Measurements from ENCODE around the gene LCN6.
"Not testable (repeated sequence)": the region's sequence is repeated elsewhere in the genome, so short reads cannot be mapped to it uniquely, and the experiment has no call there.

The LCN6 gene

GRCh38 chr9:136759001-136759400 is 10.7 kb upstream of the LCN6 start:
- no peak for DNase-seq

- no peak for DNase-seq
These were observed 9.4 kb upstream of the LCN6 start for GRCh38 chr9:136757751-136758140.

DNA sequence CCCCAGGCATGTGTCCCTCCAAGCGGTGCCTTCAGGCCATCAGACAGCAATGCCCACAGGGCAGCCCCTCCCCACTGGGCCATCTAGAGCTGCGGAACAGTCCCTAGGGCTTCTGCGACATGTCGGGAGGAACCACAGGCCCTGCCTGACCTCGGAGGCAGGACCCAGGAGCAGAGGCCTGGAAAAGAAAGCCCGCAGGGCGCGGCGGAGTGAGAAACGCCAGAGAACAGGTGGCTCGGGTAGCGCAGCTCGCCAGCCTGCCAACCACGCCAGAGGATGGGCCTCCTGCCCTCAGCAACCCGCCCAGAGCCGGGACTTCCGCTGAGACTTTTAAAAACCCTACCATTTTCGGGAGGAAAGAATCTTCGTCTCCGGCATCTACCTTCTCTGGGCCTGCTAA is 9.0 kb upstream of the LCN6 start:
- no peak for DNase-seq

GRCh38 chr9:136756836-136757235 is 8.5 kb upstream of the LCN6 start:
- no peak for DNase-seq

GRCh38 chr9:136756134-136756438 is 7.8 kb upstream of the LCN6 start:
- no peak for DNase-seq

DNA sequence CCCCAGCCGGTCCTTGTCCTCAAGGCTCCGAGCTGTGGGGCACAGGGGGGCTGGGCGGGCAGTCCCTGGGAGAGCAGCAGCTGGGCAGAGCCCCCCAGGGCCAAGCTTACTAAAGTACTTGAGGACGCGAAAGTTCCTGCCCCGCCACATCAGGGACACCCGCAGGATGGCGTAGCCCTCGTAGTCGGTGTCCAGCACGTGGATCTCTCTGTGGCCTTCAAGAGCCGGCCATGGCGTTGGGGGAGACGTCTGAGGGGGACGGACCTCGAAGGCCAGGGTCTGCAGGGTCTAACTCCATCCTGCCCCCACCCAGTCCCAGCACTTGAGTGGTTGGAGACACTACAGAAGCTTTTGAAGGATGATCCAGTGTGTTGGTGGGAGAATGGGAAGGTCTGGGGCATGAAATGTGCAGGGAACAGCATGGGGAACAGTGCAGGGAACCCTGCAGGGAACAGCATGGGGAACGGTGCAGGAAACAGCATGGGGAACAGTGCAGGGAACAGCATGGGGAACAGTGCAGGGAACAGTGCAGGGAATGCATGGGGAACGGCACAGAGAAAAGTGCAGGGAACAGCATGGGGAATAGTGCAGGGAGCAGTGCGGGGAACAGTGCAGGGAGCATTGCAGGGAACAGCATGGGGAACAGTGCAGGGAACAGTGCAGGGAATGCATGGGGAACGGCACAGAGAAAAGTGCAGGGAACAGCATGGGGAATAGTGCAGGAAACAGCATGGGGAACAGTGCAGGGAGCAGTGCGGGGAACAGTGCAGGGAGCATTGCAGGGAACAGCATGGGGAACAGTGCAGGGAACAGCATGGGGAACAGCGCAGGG is 7.2 kb upstream of the LCN6 start:
- not testable (repeated sequence) for DNase-seq

- no peak for DNase-seq
These were observed 6.4 kb upstream of the LCN6 start for GRCh38 chr9:136754626-136755301.

- DNase-seq = peak; percentile 81
These were observed 5.8 kb upstream of the LCN6 start for GRCh38 chr9:136754059-136754572.

GRCh38 chr9:136753371-136754058 is 5.2 kb upstream of the LCN6 start:
- DNase-seq = no peak

DNA sequence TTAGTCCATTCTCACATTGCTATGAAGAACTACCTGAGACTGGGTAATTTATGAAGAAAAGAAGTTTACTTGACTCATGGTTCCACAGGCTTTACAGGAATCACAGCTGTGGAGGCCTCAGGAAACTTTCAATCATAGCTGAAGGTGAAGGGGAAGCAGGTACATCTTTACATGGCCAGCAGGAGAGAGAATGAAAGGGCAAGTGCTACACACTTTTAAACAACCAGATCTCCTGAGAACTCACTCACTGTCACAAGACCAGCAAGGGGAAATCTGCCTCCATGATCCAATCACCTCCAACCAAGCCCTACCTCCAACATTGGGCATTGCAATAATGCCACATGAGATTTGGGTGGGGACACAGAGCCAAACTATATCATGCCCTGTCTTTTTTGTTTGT is 3.5 kb upstream of the LCN6 start:
- DNase-seq = no peak

- no peak for DNase-seq
These were observed 2.9 kb upstream of the LCN6 start for GRCh38 chr9:136751244-136751643.

DNA sequence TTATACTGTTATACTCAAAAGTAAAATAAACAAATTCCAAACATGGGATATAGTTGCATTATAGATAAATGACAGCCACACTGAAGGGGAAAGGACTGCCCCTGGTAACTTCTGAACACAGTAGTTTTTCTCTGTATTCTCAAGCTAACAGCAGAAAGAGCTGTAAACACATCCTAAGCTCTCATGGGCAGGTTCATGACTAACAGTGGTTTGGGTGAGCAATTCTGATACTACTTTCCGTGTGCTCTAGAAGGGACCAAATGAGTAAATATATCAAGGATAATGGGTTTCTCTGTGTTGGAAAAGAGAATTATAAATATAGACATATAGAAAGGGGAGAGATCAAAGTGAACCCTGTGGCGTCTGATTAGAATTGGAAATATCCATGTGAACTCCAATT is 2.2 kb upstream of the LCN6 start:
- DNase-seq = no peak

- no peak for DNase-seq
These were observed 614 bp upstream of the LCN6 start for GRCh38 chr9:136748666-136749611.

DNA sequence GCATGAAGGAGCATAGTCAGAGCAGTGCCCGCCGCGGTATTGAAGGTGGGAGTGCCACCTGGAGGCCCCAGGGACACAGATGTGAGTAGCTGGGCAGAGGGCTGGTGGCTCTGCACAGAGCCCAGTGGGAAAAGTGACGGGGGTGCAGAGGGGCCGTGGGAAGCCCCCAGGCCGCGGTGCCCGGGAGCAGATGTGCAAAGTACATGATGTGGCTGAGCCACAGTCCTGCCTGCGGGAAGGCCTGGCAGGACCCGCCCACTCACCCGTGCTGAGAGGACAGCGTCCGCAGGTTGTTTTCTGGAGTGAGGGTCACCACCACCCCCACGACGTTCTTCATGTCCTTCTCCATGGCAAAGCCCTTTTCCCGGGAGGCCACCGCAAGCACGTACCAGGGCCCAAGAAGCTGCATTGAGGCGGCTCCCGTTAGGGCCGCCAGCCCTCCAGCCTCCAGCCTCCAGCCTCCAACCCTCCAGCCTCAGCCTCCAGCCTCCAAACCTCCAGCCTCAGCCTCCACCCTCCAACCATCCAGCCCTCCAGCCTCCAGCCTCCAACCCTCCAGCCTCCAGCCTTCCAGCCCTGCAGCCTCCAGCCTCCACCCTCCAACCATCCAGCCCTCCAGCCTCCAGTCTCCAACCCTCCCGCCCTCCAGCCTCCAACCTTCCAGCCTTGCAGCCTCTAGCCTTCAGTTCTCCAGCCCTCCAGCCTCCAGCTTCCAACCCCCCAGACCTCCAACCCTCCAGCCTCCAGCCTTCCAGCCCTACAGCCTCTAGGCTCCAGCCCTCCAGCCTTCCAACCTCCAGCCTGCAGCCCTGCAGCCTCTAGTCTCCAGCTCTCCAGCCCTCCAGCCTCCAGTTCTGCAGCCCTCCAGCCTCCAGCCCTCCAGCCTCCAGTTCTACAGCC is 914 bp downstream of the LCN6 start:
- DNase-seq = no peak

- no peak for DNase-seq
These were observed 1.7 kb downstream of the LCN6 start for GRCh38 chr9:136746621-136747020.

DNA sequence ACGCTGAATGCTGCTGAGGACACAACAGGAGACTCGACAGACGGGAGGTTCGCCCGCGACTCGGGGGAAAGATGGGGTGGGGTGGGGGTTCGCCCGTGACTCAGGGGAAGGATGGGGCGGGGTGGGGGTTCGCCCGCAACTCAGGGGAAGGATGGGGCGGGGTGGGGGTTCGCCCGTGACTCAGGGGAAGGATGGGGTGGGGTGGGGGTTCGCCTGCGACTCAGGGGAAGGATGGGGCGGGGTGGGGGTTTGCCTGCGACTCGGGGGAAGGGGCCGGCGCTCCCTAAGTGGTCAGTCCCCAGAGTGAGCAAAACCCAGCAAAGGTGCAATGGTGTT is 2.2 kb downstream of the LCN6 start:
- no peak for DNase-seq

DNA sequence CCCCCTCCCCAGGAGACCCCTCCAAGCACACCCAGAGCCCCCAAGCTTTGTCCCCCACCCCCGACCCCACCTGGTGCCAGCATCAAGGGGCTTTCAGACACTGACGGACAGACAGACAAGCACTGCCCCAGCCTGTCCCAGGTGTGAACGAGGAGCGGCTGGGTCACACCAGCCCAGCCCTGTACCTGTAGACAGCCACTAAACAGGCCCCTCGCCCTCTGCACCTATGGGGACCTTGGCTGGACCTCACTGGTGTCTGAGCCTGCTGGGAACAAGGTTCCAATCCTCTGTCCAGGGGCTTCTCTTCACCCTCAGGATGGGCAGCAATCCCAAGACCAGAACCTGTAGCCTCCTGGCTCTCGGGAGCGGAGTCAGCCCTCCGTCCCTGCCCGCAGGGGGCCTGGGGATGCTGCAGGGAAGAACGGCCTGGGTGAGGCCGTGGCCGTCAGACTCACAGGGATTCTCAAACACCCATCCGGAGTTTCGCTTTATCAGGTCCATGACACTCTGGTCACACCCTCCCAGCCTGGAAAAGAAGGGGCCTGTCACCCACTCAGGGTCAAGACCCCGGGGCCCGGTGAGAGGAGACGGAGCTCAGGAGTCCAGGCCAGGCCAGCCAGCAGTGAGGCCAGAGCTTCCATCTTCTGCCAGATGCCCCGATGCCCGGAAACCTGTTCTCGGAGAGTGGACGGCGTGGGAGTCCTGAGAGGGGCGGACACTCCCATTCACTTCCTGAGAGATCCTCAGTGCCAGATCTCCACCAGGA is 2.8 kb downstream of the LCN6 start:
- DNase-seq = no peak

GRCh38 chr9:136744773-136745172 is 3.6 kb downstream of the LCN6 start:
- DNase-seq = no peak

GRCh38 chr9:136743639-136744211 is 4.6 kb downstream of the LCN6 start:
- DNase-seq = no peak

- no peak for DNase-seq
These were observed 5.5 kb downstream of the LCN6 start, which contains the start of gene LCN10 for GRCh38 chr9:136742591-136743391. Gene LCN10 (minus strand): TSS chr9:136742940. CDS start chr9:136742903, 37 bp downstream.

All from NCI-H774 (cell line).